A549 (cell line): ENCODE data around the gene PCDH15.

Experiments
- CTCF ChIP-seq: fragments of >200 bp; sonication (Bioruptor Twin); formaldehyde crosslinking; IDR thresholded peaks from 3 replicates; pipeline ENCODE4 v1.5.1; 2016
- POLR2A ChIP-seq: IDR thresholded peaks from 2 replicates; pipeline ENCODE4 v1.6.1; 2012; ENCODE audit warnings: mild to moderate bottlenecking, low read length
- TF ChIP-seq, protein P1 (sequence below): fragments of 450-650 bp; IDR thresholded peaks from 2 replicates; pipeline ENCODE4 v1.6.1; 2014; ENCODE audit warnings: antibody characterized with exemption

DNA sequence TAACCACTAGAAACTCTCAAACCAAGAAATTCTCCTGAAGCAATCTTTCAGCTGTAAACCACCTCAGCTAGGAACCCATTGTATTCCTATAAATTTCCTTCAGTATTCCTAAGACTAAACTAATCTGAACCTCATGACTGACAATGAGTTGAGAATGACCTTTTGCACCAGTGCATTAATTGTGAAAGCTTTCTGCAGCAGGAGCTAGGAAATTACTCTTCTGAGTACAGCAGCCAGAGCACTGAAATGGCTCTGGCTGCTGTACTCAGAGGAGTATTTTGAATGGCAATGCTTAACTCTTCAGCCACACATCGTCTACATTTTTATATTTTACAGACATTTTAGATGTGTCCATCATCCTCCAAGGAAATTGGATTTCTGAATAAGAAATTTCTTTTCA lies 109.7 kb downstream of the PCDH15 start:
- TF ChIP-seq POLR2A (no peak), CTCF (no peak)
- TF ChIP-seq, protein P1, sequence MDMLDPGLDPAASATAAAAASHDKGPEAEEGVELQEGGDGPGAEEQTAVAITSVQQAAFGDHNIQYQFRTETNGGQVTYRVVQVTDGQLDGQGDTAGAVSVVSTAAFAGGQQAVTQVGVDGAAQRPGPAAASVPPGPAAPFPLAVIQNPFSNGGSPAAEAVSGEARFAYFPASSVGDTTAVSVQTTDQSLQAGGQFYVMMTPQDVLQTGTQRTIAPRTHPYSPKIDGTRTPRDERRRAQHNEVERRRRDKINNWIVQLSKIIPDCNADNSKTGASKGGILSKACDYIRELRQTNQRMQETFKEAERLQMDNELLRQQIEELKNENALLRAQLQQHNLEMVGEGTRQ, result no peak
